ENCODE data around the gene ASCC1. TPM values are rescaled to one million over a fixed set of nuclear protein-coding genes. Genes with fewer than 3 reads are reported as not detected.

Gene ASCC1
- total and polyA plus RNA-seq, 7 donors, result 15.3 to 37.0 (median 19.3) TPM

DNA sequence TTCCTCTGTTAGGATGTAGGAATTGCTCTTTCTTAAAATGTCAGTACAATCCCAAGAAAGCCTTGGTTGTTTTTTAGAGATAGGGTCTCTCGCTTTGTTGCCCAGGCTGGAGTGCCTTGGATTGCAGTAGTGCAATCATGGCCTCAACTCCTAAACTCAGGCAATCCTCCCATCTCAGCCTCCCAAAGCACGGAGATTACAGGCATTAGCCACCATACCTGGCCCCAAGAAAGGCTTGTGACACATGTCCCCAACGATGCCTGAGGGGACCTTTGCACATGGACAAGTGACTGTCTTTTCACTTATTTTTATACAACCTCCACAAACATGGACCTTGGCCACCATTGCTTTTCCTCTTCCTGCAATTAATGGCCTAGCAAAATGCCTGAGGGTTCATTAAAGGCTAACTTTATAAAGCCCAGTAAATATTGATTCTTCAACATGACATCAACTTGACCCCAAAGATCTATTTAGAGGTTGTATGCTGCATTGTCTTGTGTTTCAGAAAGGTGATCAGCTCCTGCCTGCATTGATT, 117.7 kb downstream of the ASCC1 start:
- 82 to 86% (median 83%) methylated on average over 3 of the region's 3 CpGs for WGBS, 3 donors
- intact Hi-C loops (cut with DNase I), result no loop called here
- Histone ChIP-seq H3K9me3 (no peaks in the 10 kb centered on the region), H3K4me3 (no peak overlapping the region), H3K27ac (no peak overlapping the region), H3K36me3 (ENCODE audit: insufficient read depth in 1 of 2, low read depth in 1 of 2) (peaks cover 0 to 57% of the 10 kb centered on the region in 2 donors), H3K27me3 (ENCODE audit: insufficient read depth in 3 of 3, low read length in 2 of 3) (no peaks in the 10 kb centered on the region), H3K4me1 (no peaks in the 10 kb centered on the region)
- no peak for ATAC-seq
- DNase-seq, result no peak
- no peak for TF ChIP-seq CTCF (IDR thresholded peaks at IDR 0.05)

- WGBS, 3 donors, result 84 to 88% (median 88%) methylated on average over 9 of the region's 9 CpGs
- Histone ChIP-seq H3K27me3 (ENCODE audit: insufficient read depth in 3 of 3, low read length in 2 of 3) (no peaks in the 10 kb centered on the region), H3K27ac (no peak overlapping the region), H3K4me1 (no peaks in the 10 kb centered on the region), H3K36me3 (ENCODE audit: insufficient read depth in 1 of 2, low read depth in 1 of 2) (peaks cover 0 to 56% of the 10 kb centered on the region in 2 donors), H3K9me3 (no peaks in the 10 kb centered on the region), H3K4me3 (no peak overlapping the region)
- intact Hi-C loops (cut with DNase I), result no loop called here
- ATAC-seq (no peak), DNase-seq (no peak)
- TF ChIP-seq CTCF (IDR thresholded peaks at IDR 0.05), result no peak
Measured at GRCh38 chr10:72097448-72098300, 118.4 kb downstream of the ASCC1 start.

DNA sequence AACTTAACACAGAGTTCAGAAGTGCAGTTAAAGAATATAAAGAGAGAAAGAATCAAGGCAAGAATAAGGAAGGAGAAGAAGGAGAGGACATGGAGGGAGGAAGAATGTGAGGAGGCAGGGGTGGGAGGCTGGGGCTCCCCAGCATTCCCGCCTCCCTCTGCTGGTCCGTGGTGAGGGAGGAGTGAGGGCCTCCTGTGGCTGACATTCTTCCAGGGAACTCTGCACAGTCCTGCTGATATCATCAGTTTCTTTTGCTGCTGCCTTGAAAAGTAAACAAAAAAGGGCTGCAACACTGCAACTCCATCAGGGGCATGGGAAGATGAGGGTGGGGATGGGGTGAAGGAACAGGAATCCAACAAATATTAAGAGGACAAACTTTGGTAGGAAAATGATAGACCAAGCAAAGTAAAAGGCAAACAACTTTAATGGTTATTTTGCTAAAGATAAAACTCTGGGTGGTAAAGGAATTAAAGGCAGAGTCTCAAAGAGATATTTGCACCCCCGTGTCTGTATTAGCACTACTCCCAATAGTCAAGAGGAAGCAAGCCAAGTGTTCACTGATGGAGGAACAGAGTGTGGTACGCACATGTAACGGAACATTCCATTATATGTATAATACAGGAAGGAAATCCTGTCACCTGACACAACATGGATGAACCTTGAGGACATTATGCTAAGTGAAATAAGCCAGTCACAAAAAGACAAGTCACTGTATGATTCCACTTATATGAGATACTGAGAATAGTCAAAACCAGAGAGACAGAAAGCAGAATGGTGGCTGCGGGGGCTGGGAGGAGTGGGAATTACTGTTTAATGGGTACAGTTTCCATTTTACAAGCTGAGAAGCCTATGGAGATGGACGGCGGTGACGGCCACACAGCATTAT, 119.7 kb downstream of the ASCC1 start:
- ATAC-seq (no peak), DNase-seq (no peak)
- H3K36me3 ChIP-seq (ENCODE audit: insufficient read depth in 1 of 2, low read depth in 1 of 2), result peaks cover 0 to 42% of the 10 kb centered on the region in 2 donors
- peaks cover 0 to 2% (median 0%) of the 10 kb centered on the region in 3 donors for H3K27me3 ChIP-seq (ENCODE audit: insufficient read depth in 3 of 3, low read length in 2 of 3)
- H3K4me3 ChIP-seq, result no peak overlapping the region
- no peak overlapping the region for H3K27ac ChIP-seq
- no peaks in the 10 kb centered on the region for H3K4me1 ChIP-seq
- WGBS, 3 donors, result 84 to 87% (median 85%) methylated on average over 9 of the region's 9 CpGs
- intact Hi-C loops (cut with DNase I), result no loop called here
- H3K9me3 ChIP-seq, result no peaks in the 10 kb centered on the region
- no peak for TF ChIP-seq CTCF (IDR thresholded peaks at IDR 0.05)

- no peaks in the 10 kb centered on the region for H3K9me3 ChIP-seq
- no peak for TF ChIP-seq CTCF (IDR thresholded peaks at IDR 0.05)
- H3K4me3 ChIP-seq, result no peak overlapping the region
- intact Hi-C loops (cut with DNase I), result no loop called here
- no peak for ATAC-seq
- peaks cover 0 to 35% of the 10 kb centered on the region in 2 donors for H3K36me3 ChIP-seq (ENCODE audit: insufficient read depth in 1 of 2, low read depth in 1 of 2)
- H3K4me1 ChIP-seq, result no peaks in the 10 kb centered on the region
- H3K27ac ChIP-seq, result no peak overlapping the region
- peaks cover 0 to 5% (median 2%) of the 10 kb centered on the region in 3 donors for H3K27me3 ChIP-seq (ENCODE audit: insufficient read depth in 3 of 3, low read length in 2 of 3)
- DNase-seq, result no peak
- 96 to 97% (median 97%) methylated on average over 4 of the region's 4 CpGs for WGBS, 3 donors
Measured at GRCh38 chr10:72095195-72095594, 120.9 kb downstream of the ASCC1 start.

All from psoas muscle (tissue), 8 donors.